ENCODE measurements around the gene AHSP.
"Not testable (repeated sequence)": the region's sequence is repeated elsewhere in the genome, so short reads cannot be mapped to it uniquely, and the experiment has no call there.

Gene AHSP

GRCh38 chr16:31527734-31528274 is at the start of gene AHSP:
Gene AHSP, plus strand, starts transcription at chr16:31527900. Its CDS starts 240 bp downstream, at chr16:31528140.
- peak; percentile 86 for DNase-seq

GRCh38 chr16:31478956-31479355 is 48.7 kb upstream of the AHSP start:
- DNase-seq: no peak

GRCh38 chr16:31479751-31480150 is 47.9 kb upstream of the AHSP start:
- DNase-seq: no peak

GRCh38 chr16:31480851-31481536 is 46.7 kb upstream of the AHSP start:
- DNase-seq: peak; percentile 78

GRCh38 chr16:31483081-31483480 is 44.6 kb upstream of the AHSP start, which contains the start of gene SLC5A2:
Gene SLC5A2, plus strand, starts transcription at chr16:31483123. Its CDS starts 14 bp downstream, at chr16:31483137.
- DNase-seq: no peak

- DNase-seq: not testable (repeated sequence)
Measured at GRCh38 chr16:31484048-31484447, 43.7 kb upstream of the AHSP start.

GRCh38 chr16:31484491-31485171 is 43.1 kb upstream of the AHSP start:
- DNase-seq: no peak

GRCh38 chr16:31485571-31485970 is 42.1 kb upstream of the AHSP start:
- no peak for DNase-seq

- no peak for DNase-seq
Measured at GRCh38 chr16:31486045-31486444, 41.7 kb upstream of the AHSP start.

GRCh38 chr16:31487071-31487719 is 40.5 kb upstream of the AHSP start:
- no peak for DNase-seq

- peak; percentile 88 for DNase-seq
Measured at GRCh38 chr16:31487720-31488467, 39.8 kb upstream of the AHSP start.

- no peak for DNase-seq
Measured at GRCh38 chr16:31488468-31489297, 39.0 kb upstream of the AHSP start.

- DNase-seq: no peak
Measured at GRCh38 chr16:31489298-31489564, 38.5 kb upstream of the AHSP start.

- DNase-seq: no peak
Measured at GRCh38 chr16:31489616-31490584, 37.8 kb upstream of the AHSP start.

- DNase-seq: no peak
Measured at GRCh38 chr16:31491778-31492418, 35.8 kb upstream of the AHSP start.

- no peak for DNase-seq
Measured at GRCh38 chr16:31493506-31494125, 34.1 kb upstream of the AHSP start.

- DNase-seq: no peak
Measured at GRCh38 chr16:31496670-31497069, 31.0 kb upstream of the AHSP start.

GRCh38 chr16:31498493-31498892 is 29.2 kb upstream of the AHSP start:
- no peak for DNase-seq

GRCh38 chr16:31499928-31500327 is 27.8 kb upstream of the AHSP start:
- no peak for DNase-seq

Measured in hematopoietic multipotent progenitor cell treated with erythropoietin and hydrocortisone succinate and interleukin-3 and kit ligand, for 4 days (in vitro differentiated cells).